LHCN-M2 (cell line): ENCODE results near the gene ADGRE1. TPM values are rescaled to one million over a fixed set of nuclear protein-coding genes. Genes with fewer than 3 reads are reported as not detected.

ENCODE experiments used
- DNase-seq: peaks from one replicate; pipeline ENCODE4 v3.0.0-alpha.2; 2012; ENCODE audit warnings: low read depth
- total RNA-seq: library from RNA; depleted of rRNA; stranded (reverse); fragments of >200 nt; gene quantifications from 2 replicates; pipeline ENCODE4 v1.2.3, GENCODE V29; 2014

The ADGRE1 gene
- total RNA-seq, 1 experiment from 2014 or later: not detected

DNA sequence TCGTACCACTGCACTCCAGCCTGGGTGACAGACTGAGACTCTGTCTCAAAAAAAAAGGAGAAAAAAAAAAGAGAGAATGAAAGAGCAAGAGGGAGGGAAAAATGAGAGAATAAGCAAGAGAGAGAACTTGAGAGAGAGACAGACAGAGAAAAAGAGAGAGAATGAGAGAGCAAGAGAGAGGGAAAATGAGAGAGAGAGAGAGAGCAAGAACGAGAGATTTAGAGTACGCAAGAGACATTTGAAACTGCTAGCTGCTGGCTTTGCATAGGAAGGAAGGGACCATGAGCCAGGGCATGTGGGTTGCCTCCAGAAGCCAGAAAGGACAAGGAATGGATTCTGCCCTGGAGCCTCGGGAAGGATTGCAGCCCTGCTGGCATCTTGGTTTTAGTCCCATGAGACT is 9.6 kb upstream of the ADGRE1 start:
- no peak for DNase-seq

DNA sequence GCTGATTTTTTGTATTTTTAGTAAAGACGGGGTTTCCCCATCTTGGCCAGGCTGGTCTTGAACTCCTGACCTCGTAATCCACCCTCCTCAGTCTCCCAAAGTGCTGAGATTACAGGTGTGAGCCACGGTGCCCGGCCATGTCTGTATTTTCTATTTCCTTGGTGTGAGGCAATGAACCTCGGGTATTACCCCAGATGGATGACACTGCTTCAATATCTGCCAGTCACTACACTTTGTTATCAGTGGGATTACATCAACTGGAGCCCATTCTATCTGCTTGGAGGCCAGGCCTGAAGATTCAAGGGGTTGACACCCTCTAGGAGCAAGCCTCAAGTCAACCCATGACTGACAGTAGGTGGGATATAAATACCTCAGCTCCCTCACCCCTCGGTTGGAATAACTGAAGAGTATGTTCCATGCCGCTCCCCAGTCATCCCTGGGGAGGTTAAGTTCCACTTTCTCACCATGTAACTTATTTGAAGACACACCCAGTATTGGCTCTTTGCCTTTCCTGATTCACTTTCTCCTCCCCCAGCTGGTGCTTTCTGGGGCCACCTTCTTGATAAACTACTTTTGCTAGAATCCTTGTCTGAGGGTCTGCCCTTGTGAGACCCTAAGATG is 992 bp upstream of the ADGRE1 start:
- no peak for DNase-seq

DNA sequence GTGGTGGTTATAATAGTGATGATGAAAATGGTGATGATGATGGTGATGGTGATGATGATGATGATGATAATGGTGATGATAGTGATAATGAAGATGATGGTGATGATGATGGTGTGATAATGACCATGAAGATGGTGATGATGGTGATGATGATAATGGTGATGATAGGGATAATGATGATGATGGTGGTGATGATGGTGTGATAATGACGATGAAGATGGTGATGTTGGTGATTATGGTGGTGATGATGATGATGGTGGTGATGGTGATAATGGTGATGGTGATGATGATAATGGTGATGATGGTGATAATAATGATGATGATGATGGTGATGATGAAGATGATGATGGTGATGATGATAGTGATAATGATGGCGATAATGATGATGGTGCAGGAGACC is 1.6 kb downstream of the ADGRE1 start:
- DNase-seq: no peak

DNA sequence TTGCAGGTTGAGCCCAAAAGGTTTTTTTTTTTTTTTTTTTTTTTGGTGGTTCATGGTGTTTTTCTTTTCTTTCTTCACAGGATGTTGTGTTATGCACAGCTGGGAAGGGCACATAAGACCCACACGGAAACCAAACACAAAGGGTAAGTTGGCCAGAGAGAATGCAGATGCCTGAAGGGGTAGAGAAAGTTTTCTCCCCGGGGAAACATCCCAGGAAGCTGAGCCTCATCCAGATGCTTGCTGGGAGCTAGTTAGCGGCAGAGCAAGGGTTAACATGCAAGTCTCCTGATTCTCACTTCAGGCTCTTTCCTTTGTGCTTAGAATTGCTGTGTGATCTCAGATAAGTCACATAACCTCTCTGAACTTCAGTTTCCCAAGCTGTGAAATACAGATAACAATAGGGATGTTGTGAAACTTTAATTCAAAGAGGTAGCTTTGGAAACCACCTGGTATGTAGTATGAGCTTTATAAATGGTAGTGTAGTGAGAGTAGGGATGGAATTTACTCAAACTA is 3.1 kb downstream of the ADGRE1 start:
- DNase-seq: no peak

DNA sequence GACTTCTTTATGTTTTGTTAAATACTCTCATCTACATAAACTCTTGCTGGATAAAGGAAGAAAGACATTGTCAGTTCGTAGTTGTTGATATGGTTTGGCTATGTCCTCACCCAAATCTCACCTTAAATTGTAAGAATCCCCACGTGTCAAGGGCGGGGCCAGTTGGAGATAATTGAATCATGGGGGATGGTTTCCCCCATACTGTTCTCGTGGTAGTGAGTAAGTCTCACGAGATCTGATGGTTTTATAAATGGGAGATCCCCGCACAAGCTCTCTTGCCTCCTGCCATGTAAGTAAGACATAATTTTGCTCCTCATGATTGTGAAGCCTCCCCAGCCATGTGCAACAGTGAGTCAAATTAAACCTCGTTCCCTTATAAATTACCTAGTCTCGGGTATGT is 3.6 kb downstream of the ADGRE1 start:
- DNase-seq: no peak

DNA sequence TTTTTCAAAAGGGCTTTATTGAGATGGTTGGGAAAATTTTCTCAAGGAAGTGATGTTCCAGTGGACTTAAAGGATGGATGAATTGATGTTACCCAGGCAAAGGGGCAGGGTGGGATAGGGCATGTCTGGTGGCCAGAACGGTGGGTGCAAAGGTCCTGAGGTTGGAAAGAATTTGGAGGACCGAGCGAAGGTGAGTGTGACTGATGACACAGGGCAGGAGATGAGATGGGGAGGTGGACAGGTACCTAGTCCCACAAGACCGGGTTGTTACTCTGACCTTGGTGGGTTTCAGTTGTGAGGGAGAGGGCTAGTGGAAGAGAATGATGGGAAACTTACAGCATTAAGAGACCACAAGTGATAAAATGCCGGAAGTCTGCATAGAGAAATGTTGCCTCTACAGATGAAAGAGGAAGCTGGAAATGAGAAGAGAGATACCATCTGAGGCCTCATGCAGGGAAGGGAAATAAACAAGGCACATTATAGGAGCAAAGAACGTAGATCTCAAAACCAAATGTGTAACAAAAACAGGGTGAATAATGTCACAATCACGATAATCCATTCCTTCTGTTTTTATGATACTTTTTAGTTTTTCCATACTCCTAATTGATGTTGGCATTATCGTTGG is 4.5 kb downstream of the ADGRE1 start:
- DNase-seq: no peak

DNA sequence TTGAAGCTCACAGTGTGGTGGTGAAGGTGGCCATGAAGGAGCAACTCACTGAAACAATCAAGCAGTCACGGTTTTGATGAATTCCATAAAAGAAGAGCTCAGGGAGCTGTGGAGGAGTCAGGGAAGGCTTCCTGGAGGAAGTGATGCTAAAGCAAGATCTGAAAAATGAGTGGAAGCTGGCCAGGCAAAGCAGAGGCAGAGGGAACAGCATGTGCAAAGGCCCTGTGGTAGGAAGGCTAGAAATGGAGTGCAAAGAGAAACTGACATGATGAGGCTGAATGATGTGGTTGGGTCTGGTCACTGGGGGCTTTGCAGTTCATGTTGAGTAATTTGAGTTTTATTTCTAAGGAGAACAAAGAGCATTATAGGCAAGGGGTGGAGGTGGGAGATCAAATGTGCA is 6.9 kb downstream of the ADGRE1 start:
- DNase-seq: no peak

DNA sequence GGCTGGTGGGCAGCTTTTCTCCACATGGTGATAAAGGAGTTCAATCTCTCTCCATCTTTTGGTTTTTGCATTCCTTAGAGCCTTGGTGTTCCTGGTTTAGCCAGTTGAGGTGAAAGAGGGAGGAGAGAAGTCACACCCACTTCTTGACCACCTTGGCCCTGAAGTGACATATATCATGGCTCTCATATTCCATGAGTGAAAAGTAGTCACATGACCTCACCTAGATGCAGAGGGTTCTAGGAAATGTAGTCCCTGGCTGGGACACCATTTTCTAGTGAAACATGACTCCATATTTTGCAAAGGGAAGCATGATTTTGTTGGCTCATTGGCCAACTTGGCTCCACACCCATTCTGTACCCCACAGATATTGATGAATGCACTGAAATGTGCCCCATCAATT is 16.1 kb downstream of the ADGRE1 start:
- DNase-seq: no peak

DNA sequence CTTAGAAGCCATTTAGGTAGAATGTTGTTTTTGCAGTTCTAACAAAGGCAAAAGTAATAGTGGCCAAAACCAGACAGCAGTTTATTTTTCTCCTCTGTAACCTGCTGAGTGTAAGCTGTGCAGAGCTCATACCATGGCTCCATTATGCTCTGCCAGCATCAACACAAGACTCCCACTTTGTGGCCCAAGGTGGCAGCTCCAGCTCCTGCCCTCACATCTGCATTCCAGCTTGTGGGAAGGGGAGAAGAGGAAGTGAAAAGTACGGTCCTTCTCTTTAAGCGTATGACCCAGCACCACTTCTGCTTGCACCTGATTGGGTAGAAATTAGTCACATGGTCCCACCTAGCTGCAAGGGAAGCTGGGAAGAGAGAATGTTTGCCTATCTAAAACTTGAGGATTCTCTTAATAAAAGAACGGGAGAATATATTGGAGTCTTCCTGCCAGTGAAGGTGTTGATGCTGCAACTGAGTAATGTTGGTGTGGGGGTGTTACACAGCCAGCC is 19.2 kb downstream of the ADGRE1 start:
- no peak for DNase-seq

DNA sequence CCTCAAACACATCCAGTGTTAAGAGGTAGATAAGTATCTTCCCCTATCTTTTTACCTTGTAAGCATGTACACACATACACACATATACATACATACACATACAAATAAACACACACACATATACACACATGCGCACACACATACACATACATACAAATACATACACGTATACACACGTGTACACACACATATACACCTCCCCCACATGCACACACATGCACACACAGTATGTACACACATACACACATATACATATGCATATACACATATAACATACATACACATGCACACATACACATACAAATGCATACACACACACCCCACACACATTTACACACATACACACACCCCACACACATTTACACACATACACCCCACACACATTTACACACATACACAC is 24.1 kb downstream of the ADGRE1 start:
- DNase-seq: no peak

DNA sequence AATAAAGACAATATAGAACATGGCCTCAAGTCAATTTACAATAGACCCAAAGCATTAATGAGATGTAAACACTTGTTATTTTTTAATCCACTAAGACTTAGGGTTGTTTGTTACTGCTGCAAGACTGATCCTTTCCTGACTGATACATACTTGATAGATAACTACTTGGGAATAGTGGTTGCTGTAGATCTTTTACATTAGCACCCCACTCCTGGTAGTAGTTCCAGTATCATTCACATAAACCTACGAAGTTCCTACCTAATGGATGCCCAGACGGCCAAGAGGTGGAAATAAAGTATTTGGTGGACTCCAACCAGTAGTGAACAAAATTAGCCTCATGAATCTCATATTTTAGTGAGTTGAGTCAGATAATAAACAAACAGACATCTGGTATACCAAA is 26.9 kb downstream of the ADGRE1 start:
- no peak for DNase-seq

DNA sequence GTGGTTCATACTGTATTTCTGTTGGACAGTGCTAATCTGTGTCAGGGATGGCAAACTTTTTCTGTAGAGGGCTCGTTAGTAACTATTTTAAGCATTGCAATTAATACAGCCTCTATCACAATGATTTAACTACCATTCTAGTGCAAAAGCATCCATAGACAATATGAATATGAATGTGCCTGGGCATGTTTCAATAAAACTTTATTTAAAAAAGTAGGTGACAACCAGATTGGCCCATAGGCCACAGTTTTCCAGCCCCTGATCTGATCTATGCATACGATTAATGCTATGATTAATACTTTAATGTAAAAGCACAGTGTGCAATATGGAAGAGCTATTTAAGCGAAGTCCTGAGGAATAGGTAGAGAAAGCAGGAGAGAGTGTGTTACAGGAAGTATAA is 29.6 kb downstream of the ADGRE1 start:
- no peak for DNase-seq

DNA sequence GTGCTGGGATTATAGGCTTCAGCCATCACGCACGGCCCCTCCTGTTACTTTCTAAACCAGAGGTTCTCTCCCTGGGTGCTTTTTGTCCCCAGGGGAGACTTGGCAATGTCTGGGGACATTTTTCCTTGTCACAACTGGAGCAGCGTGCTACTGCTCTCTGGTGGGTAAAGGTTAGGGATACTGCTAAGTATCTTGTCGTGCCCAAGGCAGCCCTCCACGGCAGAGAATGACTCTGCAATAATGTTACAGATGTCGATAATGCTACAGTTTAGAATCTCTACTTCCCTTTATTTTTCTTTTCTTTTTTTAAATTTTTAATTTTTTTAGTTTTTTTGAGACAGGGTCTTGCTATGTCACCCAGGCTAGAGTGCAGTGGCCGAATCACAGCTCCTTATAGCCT is 38.0 kb downstream of the ADGRE1 start:
- DNase-seq: no peak

DNA sequence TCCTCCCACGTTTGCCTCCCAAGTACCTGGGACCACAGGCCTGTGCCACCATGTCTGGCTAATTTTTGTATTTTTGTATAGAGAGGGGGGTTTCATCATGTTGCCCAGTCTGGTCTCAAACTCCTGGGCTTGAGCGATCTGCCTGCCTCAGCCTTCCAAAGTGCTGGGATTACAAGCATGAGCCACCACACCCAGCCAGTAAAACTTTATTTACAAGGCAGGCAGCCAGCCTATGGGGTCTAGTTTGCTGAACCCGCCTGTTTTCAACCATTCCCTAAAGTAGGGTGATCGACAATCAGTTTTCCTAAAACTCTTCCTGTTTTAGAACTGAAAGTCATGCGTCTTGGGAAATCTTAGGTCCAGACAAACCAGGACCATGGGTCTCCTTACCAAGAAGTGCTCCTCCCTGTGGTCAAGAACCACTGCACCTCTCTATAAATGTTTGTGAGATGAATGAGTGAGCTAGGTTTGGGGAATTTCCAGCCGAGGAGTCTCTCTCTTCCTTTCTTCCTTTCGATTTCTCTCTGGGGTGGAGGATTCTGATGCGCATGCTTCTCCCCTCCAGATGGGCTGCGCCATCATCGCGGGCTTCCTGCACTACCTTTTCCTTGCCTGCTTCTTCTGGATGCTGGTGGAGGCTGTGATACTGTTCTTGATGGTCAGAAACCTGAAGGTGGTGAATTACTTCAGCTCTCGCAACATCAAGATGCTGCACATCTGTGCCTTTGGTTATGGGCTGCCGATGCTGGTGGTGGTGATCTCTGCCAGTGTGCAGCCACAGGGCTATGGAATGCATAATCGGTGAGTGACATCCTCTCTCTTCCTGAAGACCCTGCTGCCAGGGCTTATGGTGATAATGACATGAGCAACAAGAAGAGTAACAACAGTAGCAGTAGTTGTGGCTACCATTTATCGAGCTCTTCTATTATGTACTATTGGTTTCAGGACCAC is 38.7 kb downstream of the ADGRE1 start:
- peak; percentile 5 for DNase-seq

DNA sequence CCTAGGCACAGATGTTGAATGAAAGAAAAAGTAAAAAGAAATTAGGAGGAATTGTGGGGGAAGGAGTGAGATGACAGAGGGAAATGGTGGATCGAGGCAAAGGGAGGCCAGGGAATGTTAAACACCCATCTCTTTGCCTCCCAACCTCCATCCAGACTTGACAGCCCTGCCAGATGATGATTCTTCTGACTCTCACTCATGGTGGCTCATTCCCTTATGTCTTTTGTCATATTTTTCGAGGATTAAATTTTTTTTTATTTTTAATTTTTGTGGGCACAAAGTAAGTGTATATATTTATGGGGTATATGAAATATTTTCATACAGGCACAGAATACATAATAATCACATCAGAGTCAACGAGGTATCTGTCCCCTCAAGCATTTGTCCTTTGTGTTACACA is 42.8 kb downstream of the ADGRE1 start:
- no peak for DNase-seq

DNA sequence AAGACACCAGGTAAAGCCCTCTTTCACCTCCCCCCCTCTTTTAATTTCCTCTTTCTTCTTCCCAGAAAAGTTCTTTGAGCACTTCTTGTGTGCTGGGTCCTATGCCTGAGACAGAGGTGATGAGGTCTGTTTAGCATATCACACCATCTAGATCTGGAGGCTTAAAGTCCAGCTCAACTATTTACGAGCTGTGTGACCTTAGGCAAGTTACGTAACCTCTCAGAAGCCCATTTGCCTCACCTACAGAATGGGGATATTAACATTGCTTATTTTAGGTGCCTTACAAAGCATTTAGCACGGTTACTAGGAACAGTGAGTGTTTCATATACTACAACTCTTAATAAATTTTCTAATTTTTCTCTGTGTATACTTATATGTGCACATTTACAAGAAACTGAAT is 47.7 kb downstream of the ADGRE1 start:
- DNase-seq: no peak

DNA sequence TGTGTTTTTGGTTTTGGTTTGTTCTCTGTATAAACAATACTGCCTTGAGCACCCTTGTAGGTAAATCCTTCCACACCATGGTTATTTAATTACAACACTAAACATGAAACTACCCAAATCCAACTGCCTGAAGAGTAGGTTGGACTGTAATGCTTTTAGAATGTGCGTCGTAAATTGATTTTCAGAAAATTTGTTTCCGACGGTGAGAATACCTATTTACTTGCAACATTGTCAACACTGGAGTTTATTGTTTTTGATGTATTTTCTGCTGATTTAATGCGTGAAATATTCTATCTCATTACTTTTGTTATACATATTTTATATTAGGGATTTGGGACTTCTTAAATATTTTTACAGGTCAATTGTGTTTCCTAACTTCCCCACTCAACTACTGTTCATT is 48.2 kb downstream of the ADGRE1 start:
- DNase-seq: no peak

DNA sequence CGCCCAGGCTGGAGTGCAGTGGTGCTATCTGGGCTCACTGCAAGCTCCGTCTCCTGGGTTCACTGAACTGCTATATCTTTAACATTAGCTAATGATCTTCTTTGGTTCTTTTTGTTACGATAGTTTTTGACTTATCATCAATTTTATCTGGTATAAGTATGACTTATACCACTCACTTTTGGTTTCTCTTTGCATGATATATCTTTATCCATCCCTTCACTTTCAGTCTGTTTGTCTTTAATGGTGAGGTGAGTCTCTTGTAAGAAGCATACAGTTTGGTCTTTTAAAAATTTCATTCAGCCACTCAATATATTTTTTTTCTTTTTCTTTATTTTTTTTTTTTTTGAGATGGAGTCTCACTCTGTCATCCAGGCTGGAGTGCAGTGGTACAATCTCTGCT is 58.4 kb downstream of the ADGRE1 start:
- DNase-seq: no peak

DNA sequence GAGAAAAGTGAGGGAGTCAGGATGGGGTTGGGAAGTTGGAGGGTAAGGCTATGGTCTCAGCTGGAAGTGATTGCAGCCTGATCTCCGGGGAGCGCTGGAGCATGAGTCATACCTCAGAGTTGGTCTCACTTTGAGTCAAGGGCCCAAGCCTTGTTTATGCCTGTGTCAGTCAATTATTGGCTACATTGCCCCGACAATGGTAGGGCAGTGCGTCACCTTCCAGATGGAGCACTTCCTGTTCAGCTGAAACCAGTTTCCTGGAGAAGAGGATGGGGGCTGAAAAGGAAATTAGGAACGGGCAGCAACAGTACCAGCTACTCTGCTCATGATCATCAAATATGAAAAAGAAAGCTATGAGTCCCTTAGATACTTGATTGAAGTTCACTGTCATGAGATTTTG is 60.4 kb downstream of the ADGRE1 start:
- peak; percentile 17 for DNase-seq

DNA sequence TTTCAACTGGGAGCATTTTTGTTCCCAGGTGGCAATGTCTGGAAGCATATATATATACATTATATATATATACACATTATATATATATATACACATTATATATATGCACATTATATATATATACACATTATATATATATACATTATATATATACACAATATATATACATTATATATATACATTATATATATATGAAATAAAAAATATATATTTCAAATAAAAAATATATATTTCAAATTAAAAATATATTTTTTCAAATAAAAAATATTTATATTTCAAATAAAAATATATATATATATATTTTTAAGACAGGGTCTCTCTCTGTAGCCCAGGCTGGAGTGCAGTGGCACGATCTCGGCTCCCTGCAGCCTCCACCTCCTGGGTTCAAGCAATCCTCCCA is 61.5 kb downstream of the ADGRE1 start:
- DNase-seq: no peak

DNA sequence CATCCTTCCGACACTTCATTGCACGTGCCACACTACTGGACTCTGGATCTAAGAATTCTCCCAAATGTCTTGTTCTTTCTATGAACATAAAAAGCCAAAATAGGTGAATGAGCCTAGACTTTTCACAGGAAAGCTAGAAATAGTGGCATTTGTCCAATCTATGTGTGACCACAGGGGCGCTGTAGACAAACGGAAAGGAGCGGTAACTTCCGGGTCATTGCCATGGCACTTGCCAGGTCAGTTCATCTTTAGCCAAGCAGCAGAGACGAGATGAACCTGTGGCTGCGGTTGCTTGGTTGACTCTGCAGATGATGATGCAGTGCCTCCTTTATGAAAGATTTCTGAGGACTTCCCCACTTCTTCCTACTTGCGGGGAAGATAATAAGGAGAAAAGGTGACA is 65.6 kb downstream of the ADGRE1 start:
- no peak for DNase-seq

DNA sequence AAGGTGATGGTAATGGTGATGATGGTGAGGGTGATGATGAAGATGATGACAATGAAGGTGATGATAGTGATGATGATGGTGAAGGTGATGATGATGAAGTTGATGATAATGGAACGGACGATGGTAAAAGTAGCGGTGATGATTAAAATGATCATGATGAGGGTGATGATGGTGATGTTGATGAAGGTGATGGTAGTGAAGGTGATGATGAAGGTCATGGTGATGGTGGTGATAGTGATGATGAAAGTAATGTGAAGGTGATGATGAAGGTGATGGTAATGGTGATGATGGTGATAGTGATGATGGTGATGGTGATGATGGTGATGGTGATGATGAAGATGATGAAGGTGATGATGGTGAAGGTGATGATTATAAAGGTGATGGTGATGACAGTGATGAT is 67.7 kb downstream of the ADGRE1 start:
- no peak for DNase-seq
